ENCODE results near the gene WAC. TPM values are rescaled to one million over a fixed set of nuclear protein-coding genes. Genes with fewer than 3 reads are reported as not detected.
"Not testable (repeated sequence)": the region's sequence is repeated elsewhere in the genome, so short reads cannot be mapped to it uniquely, and the experiment has no call there.

WAC gene, protein sequence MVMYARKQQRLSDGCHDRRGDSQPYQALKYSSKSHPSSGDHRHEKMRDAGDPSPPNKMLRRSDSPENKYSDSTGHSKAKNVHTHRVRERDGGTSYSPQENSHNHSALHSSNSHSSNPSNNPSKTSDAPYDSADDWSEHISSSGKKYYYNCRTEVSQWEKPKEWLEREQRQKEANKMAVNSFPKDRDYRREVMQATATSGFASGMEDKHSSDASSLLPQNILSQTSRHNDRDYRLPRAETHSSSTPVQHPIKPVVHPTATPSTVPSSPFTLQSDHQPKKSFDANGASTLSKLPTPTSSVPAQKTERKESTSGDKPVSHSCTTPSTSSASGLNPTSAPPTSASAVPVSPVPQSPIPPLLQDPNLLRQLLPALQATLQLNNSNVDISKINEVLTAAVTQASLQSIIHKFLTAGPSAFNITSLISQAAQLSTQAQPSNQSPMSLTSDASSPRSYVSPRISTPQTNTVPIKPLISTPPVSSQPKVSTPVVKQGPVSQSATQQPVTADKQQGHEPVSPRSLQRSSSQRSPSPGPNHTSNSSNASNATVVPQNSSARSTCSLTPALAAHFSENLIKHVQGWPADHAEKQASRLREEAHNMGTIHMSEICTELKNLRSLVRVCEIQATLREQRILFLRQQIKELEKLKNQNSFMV
- 46.5 and 92.2 TPM in 2 replicates for total RNA-seq

DNA sequence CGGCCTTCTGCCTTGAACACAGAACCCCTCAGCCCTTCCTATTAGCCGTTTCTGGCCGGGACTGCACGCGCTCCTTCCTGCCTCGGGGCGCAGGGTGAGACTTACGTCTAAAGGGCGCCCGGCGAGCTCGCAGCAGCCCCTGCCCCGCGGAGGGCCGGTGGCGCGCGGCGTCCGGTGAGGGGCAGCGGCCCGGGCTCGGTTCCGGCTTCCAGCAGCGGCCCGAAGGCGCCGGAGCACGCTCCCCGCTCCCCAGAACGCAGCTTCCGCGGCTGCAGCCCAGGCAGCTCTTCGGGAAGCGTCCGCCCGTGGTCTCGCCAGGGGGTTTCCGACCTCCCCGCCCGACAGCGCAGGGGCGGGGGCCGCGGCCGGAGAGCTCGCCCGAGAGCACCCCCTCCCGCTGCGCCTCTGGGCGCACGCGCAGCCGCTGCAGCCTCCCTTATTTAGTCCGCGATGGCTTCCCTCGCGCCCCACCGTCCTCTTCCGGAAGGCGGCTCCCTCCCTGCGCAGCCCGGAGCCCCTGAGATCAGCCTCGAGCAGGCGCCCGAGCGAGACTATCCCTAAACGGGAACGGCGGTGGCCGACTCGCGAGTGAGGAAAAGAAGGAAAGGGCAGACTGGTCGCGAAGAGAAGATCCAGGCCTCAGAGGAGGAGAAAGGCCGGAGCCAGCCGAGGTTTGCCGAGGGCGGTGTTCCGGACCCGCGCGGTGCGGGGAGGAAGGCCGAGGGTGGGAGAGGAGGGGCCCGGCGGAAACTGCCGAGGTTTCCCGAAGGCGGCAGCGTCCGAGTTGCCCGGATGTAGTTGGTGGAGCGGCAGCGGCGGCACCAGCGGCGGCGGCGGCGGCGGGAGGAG lies at the start of gene WAC:
TSS of gene WAC (plus strand) at position 782 of the 849 bp plus-strand sequence. CDS start 462 bp downstream, outside the sequence.
- peak; percentile 70 for DNase-seq (ENCODE audit: low read depth)

DNA sequence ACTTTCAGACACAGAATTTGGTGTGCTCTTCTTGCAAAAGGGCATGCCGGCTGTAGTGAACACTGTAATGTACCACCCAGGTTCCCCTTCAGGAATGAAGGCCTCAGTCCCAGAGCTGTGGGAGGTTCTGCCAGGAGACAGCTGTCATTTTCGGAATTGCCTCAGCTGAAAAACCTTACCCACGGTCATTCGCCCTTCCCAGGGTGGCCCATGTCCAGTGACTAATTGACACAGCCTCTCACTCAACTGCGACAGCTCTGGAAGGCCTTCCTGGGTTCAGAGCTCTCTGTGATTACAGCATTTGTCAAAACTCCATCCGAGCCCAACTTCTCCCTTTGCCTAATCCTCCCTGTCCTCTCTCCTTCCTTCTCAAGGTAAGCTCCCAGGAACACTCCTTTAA lies 43.7 kb upstream of the WAC start:
- DNase-seq (ENCODE audit: low read depth), result no peak

DNA sequence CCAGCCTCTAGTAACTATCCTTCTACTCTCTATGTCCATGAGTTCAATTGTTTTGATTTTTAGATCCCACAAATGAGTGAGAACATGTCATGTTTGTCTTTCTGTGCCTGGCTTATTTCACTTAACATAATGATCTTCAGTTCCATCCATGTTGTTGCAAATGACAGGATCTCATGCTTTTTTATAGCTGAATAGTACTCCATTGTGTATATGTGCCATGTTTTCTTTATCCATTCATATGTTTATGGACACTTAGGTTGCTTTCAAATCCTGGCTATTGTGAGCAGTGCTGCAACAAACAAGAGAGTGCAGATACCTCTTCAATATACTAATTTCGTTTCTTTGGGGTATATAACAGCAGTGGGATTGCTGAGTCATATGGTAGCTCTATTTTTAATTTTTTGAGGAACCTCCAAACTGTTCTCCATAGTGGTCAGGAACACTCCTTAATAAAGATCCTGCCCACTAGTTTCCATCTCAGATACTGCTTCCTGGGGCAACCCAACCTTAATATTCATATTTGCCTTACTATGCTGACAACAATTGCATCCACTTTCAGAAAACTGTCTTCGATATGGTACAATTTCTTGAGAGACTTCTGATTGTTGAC lies 42.6 kb upstream of the WAC start:
- not testable (repeated sequence) for DNase-seq (ENCODE audit: low read depth)

DNA sequence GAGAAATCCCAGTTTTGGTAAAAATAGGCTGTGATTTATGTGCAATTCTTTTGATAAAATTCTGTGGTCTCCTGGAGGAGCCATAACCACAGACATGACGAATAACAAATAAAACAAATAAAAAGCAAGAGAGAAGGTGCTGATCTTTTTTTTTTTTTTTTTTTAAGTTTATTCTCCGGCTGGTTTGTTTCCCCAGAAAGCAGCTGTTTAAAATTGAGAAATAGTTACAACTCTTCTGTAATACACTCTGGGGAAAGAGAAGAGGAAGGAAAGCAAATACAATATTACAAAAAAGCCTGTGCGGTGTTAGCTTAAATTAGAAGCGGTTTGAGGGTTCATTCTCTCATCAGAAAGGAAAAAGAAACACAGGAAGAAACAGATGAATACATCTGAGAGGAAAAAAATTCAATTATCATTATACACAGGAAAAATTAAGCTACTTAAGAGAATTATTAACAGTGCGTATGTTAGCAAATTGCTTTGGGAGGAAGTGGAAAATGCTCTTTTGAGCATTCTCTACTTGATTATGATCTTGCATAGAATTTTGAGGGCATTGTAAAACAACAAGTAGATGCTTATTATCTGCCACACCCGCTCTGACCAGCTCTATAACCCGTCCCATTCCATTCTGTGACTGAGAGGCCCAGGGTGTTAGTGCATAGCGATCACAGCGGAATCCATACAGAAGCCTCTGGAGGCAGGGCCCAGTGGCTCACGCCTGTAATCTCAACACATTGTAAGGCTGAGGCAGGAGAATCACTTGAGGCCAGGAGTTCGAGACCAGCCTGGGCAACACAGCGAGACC lies 40.6 kb upstream of the WAC start:
- no peak for DNase-seq (ENCODE audit: low read depth)

DNA sequence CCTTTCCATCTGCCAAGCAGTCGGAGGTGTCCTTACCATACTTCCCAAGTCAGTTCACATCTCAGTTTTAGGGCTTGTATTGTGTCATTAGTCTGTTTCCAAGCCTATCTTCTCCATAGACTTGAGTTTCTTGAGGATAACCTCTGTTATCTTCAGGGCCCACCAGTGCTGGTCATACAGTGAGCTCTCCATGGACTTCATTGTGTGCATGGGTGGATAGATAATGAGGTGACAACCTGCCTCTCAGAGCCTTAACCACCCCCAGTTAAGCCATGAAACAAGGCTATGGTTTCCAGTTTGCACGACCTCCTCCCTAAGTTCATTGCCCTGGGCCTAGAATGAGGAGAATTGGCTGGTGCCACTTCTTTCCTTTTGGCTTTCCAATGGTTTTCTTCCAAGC lies 38.5 kb upstream of the WAC start:
- DNase-seq (ENCODE audit: low read depth), result no peak

DNA sequence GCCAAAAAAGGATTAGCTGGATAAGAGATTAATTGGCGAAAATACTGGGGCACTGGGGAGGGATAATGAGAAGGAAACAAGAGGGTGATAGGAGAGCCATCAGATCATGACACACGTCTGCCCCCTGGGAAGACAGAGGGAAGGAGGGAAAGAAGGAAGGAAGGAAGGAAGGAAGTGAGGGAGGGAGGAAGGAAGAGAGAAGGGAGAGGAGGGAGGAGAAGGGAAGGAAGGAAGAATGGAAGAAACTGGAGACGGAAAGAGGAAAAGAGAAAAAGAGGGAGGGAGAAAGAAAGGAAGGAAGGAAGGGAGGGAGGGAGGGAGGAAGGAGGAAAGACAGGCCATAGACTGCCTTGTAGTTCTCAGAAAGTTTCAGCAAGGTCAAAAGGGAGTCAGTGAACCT lies 37.8 kb upstream of the WAC start:
- no peak for DNase-seq (ENCODE audit: low read depth)

DNA sequence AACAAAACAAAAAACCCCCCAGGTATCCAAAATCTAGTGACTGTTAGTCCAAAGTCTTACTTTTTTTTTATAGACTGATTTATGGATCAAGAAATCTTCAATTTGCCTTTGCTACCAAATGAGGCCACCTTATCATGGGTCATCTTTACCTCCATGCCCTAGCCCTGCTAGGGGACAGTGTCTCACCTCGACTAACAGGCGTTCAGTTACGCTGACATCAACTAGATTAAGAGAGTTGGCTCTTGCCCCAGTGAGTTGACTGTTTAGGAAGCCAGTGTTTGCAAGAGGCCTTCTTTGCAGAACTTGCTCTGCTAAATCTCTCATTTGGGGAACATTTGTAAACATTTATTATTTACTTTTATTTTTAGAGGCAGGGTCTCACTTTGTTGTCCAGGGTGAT lies 36.9 kb upstream of the WAC start:
- no peak for DNase-seq (ENCODE audit: low read depth)

DNA sequence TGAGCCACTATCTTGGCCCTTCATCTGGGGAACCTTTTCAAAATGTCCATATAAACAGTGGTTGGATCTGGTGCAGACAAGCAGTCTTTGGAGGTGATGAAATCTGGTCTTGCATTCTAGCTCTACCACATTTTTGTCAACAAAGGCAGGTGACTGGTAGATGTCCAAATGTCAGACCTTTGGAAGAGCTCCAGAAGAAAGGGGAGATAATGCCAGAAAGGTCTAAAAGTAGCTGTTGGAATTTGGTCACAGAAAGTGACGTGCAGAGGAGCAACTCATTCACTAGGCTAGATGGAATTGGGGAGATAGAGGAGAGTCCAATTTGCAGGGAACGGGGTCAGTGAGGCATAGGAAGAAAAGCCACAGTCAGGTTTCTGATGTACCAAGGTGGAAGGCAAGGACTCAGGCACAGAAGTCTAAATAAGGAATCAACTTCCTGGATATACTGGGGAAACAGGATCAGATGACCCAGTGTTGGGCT lies 36.4 kb upstream of the WAC start:
- peak; percentile 11 for DNase-seq (ENCODE audit: low read depth)

DNA sequence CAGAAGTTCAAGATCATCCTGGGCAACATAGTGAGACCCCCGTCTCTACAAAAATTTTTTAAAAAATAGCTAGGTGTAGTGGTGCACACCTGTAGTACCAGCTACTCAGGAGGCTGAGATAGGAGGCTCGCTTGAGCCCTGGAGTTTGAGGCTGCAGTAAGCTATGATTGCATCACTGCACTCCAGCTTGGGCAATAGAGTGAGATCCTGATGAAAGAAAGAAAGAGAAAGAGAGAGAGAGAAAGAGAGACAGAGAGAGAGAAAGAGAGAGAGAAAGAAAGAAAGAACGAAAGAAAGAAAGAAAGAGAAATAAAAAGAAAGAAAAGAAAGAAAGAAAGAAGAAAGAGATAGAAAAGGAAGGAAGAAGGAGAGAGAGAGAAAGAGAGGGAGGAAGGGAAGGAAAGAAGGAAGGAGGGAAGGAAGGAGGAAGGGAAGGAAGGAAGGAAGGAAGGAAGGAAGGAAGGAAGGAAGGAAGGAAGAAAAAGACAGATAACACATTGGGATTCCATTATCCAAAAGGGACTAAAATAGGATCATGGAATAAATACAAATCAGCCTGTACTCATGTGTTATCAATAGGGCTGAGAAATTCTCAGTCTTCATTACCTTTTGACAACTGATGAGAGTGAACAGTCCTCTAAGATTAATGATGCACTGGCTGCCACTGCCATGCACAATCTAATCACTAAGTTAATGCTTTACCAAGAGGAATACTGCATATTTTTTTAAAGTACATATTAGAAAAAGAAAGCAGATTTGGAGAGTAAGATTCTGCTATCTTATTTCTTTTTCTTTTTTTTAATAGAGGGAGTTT lies 35.4 kb upstream of the WAC start:
- DNase-seq (ENCODE audit: low read depth), result no peak

DNA sequence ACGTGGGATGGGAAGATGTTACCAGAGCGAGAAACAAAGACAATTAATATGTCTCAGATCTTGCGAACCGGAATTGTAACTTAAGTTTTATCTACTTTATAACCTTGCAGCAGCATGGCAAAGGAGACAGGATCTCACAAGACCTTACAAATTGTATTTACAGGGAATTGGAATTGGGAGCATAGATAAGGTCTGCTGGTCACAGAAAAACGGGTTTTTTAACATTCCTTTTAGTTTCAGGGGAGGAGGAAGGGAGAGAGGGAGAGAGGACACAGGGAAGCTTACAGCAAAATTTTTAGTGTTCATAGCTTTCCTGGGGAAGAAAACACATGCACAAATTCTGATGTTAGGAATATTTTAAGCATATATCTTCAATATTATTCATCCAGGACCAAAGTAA lies 32.7 kb upstream of the WAC start:
- not testable (repeated sequence) for DNase-seq (ENCODE audit: low read depth)

DNA sequence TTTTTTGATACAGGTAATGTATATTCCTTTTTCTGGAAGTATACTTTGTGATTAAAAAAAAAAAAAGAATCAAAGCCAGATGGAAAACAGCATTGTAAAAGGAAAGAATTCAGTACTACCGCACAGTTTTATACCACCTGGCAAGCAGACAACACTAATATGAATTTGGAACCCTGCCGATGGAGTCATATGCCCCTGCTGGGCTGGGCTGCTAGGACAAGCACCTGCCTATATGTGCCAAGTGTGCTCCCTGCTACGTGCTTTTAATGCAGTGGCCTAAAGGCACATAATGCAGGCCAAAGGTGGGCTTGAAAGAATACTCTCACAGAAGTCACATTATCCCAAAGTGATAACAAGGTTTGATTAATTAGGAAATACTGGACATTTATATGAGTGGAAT lies 29.8 kb upstream of the WAC start:
- DNase-seq (ENCODE audit: low read depth), result peak; percentile 4

DNA sequence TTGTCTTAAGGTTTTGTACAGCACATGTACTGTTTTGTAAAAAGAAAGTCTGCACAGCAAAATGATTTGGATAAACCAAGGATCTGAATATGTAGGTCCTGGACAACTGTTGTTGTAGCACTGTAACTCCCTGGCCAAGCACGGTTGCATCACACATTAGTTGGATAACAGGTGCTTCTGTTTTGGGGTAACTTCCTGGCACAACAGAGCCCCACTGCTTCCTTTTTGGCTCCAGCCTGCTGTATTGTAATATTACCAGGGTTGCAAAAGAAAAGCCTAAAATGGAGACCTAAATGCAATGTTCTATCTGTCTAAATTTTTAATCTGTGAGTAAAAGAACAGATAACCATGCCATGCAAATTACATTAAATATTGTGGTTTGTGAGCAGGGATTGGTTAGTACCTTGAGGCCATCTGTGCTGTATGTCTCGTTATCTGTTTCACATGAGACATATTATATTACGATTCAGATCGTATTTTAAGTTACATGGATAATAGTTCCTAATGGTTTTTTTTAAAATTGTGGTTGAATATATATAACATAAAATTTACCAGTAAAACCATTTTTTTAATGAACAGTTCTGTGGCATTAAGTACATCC lies 27.5 kb upstream of the WAC start:
- DNase-seq (ENCODE audit: low read depth), result no peak

DNA sequence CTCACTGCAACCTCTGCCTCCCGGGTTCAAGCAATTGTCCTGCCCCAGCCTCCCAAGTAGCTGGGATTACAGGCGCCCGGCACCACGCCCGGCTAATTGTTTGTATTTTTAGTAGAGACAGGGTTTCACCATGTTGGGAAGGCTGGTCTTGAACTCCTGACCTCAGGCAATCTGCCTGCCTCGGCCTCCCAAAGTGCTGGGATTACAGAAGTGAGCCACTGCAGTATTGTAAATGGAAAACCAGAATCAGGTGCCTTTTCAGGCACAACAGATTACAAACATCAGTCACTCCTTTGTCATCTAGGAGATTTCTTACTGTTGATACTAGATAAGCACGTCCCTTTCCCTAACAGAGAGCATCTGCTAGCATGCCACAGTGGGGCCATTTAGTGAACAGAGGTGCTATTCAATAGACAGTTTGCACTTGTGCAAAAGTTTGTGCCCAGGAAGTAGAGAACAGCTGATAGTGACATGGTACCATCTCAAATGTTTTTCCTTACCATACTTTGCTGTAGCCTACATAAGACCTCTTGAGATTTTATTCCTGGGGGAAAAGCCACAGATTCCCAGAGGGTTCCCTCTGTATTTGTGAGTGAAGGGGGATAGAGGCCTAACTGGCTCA lies 24.5 kb upstream of the WAC start:
- DNase-seq (ENCODE audit: low read depth), result no peak

DNA sequence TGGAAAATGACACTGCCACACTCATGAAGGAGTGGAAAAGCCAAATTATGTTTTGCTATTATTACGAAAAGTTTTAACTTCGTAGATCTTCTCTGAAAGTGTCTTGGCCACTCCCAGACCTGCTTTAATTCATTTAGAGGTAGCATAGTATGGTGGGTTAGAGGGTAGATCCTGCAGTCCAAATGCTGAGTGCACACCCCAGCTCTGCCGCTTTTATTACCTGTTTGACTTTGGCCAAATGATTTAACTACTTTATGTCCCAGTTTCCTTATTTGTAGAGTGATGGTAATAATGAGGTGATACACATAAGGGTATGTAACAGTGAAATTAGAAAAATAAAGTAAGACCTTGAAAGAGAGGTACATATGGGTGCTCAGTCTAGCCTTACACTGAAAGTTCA lies 23.6 kb upstream of the WAC start:
- DNase-seq (ENCODE audit: low read depth), result no peak

DNA sequence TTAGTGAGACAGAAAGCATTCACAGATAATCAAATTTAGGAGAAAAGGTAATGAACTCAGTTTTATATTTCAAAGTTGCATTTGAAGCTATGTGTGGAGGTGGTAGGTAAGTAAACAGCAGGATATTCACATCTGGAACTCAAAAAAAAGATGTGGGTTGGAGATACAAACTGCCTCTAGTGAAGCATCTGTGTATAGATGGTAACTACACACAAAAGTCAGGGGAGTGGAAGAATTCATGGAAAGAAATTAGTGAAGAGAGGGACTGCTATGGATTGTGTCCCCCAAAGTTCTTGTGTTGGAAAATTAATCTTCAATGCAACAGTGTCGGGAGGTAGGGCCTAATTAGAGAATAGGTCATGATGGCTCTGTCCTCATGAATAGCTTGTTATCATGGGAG lies 18.3 kb upstream of the WAC start:
- no peak for DNase-seq (ENCODE audit: low read depth)

DNA sequence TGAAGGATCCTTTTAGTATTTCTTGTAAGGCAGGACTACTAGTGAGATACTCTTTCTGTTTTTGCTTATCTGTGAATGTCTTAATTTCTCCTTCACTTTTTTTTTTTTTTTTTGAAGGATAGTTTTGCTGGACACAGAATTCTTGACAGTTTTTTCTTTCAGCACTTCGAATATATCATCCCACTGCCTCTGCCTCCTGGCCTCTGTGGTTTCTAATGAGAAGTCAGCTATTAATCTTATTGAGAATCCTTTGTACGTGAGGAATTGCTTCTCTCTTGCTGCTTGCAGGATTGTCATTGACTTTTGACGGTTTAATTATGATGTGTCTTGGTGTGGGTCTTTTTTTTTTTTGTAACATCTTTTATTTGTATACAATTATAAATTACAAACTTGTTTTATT lies 12.6 kb upstream of the WAC start:
- DNase-seq (ENCODE audit: low read depth), result no peak

DNA sequence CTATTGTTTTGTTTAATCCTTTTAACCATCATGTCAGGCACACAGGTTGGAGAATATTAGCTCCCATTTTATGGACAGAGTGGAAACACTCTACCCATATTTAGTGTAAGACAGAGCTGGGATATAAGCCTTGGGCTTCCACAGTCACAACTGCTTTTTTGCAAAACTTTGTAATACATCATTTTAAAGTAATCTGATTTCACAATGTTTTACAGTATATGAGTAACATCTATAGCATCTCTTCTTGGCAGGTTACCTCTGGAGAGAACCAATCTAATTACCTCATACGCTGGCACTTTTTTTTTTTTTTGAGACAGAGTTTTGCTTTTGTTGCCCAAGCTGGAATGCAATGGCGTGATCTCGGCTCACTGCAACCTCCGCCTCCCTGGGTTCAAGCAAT lies 12.1 kb upstream of the WAC start:
- DNase-seq (ENCODE audit: low read depth), result not testable (repeated sequence)

DNA sequence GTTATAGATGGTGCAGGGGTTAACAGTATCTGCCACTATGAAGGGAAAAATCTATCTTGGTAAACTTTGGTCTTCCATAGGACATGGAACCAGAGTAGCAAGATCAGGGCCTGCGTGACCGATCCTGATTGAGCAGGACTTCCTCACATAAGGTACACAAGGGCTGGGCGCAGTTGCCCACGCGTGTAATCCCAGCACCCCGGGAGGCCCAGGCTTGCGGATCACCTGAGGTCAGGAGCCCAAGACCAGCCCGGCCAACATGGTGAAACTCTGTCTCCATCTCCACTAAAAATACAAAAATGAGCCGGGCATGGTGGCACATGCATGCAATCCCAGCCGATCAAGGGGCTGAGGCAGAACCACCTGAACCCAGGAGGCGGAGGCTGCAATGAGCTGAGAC lies 11.0 kb upstream of the WAC start:
- not testable (repeated sequence) for DNase-seq (ENCODE audit: low read depth)

DNA sequence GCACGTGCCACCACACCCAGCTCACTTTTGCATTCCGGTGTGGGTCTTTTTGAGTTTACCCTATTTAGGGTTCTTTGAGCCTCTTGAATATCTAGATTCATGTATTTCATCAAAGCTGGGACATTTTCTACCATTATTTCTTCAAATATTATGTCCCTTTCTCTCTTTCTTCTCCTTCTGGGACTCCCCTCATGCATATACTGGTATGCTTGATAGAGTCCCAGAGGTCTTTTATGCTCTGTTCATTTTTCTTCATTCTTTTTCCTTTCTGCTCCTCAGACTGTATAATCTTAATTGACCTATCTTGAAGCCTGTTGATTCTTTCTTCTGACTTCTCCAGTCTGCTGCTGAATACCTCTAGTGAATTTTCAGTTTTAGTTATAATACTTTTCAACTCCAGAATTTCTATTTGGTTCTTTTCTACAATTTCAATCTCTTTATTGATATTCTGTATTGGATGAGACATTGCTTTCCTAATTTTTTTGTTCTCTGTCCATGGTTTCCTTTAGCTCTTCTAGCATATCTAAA lies 9.1 kb upstream of the WAC start:
- no peak for DNase-seq (ENCODE audit: low read depth)

Measured in renal cortical epithelial cell (primary cell).